Activated T-helper 2 cell treated with anti-CD3 and anti-CD28 coated beads, Interferon-gamma antibody, Interleukin-2, Interleukin-4, amounts not matched to agents 10 μg/mL and 5 μg/mL and 100 μg/mL, durations not matched to agents 14 hours and 24 hours and 36 hours (primary cell): ENCODE data around the gene OTUD5. TPM values are rescaled to one million over a fixed set of nuclear protein-coding genes. Genes with fewer than 3 reads are reported as not detected.

ENCODE experiments used
- DNase-seq: peaks from one replicate; pipeline ENCODE4 v3.0.0; 2021; ENCODE audit warnings: low spot score
- H3K27ac Mint-ChIP-seq: one replicate; pipeline ENCODE4 v1.8.0; 2021; ENCODE audit warnings: mixed read lengths
- H3K27me3 Mint-ChIP-seq: one replicate; pipeline ENCODE4 v1.8.0; 2021; ENCODE audit warnings: low read depth, mixed read lengths
- H3K36me3 Mint-ChIP-seq: one replicate; pipeline ENCODE4 v1.8.0; 2021; ENCODE audit warnings: low read depth, mixed read lengths
- H3K4me1 Mint-ChIP-seq: one replicate; pipeline ENCODE4 v1.8.0; 2021; ENCODE audit warnings: low read depth, mixed read lengths
- H3K4me3 Mint-ChIP-seq: one replicate; pipeline ENCODE4 v1.8.0; 2021; ENCODE audit warnings: low read depth, mild to moderate bottlenecking, moderate library complexity, mixed read lengths
- H3K9me3 Mint-ChIP-seq: one replicate; pipeline ENCODE4 v1.8.0; 2021; ENCODE audit warnings: mixed read lengths
- intact Hi-C: fragments of 100-400 bp; cut with micrococcal nuclease; formaldehyde crosslinking; loops from one replicate; pipeline ENCODE4 v1.15.1; 2023
- total RNA-seq: library from RNA; stranded (reverse); gene quantifications from 2 replicates; pipeline ENCODE4 v1.2.3, GENCODE V29; 2022

The OTUD5 gene
- total RNA-seq, 1 donor from 2014 or later = 77.9 TPM

DNA sequence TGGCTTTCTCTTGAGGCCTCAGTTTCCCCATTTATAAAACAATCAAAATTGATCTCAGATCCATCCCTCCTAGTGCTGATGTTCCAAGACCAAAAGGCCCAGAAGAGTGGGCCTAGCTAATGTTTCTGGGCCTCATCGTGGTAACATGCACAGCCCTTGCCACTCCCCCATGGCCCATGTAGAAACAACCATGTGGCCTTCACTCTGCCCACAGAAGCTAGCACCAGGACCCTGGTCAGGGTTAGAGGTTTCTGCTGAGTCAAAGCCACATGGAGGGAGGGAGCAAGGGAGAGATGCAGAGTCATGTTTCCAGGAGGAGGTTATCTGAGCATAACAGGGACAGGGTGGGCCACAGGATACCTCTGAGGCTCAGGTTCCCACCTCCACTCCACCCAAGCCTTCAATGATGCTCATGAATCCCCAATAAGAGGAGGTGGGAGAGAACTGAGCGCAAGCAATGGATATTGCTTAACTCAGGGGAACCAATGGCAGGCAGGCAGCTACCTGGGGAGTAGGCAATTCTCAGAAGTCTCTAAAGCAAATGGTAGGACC is 16.9 kb downstream of the OTUD5 start:
- H3K36me3 Mint-ChIP-seq = peaks cover 61% of the 10 kb centered on the region
- no peaks in the 10 kb centered on the region for H3K27me3 Mint-ChIP-seq
- intact Hi-C loops = no loop called here
- DNase-seq = no peak
- no peak overlapping the region for H3K4me3 Mint-ChIP-seq
- no peaks in the 10 kb centered on the region for H3K9me3 Mint-ChIP-seq
- peaks cover 71% of the 10 kb centered on the region for H3K4me1 Mint-ChIP-seq
- H3K27ac Mint-ChIP-seq = peak overlapping the region; percentile 99

DNA sequence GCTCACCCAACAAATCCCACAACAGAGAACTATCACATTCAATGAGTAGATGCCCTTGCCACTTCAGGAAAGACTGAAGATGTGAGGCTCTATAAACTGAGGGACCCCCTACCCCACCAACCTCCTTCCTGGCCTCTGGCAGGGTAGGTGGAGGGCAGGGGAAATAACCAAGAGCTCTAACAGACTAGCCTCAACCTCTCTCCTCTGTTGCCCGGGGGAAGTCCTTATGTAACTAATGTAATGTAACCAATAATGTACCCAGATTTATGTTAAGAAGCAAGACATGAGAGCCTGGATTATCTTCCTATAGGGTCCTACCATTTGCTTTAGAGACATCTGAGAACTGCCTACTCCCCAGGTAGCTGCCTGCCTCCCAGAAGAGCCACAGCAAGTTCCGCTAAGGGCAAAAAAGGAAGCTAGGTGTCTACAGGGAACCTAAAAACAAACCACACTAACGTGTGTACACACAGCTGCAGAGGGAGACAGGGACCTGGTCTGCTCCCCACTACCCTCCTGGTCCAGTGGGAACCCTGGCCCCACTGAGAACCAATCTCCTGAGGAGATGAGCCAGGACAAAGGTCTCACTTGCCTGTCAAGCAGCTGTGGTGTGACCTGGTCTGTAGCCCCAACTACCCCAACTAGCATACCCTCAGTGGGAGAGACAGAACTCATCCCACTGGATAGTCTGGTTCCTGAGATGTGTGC is 17.7 kb downstream of the OTUD5 start:
- Mint-ChIP-seq H3K4me3 (peak overlapping the region; percentile 40), H3K27ac (peak overlapping the region; percentile 99), H3K4me1 (peaks cover 79% of the 10 kb centered on the region), H3K9me3 (no peaks in the 10 kb centered on the region), H3K27me3 (no peaks in the 10 kb centered on the region), H3K36me3 (peaks cover 69% of the 10 kb centered on the region)
- intact Hi-C loops = loop anchor here (5.0 to 10.0 kb wide), 3 partner anchors 225 to 1277 kb away; no protein-coding TSS in a partner anchor
- DNase-seq = no peak

DNA sequence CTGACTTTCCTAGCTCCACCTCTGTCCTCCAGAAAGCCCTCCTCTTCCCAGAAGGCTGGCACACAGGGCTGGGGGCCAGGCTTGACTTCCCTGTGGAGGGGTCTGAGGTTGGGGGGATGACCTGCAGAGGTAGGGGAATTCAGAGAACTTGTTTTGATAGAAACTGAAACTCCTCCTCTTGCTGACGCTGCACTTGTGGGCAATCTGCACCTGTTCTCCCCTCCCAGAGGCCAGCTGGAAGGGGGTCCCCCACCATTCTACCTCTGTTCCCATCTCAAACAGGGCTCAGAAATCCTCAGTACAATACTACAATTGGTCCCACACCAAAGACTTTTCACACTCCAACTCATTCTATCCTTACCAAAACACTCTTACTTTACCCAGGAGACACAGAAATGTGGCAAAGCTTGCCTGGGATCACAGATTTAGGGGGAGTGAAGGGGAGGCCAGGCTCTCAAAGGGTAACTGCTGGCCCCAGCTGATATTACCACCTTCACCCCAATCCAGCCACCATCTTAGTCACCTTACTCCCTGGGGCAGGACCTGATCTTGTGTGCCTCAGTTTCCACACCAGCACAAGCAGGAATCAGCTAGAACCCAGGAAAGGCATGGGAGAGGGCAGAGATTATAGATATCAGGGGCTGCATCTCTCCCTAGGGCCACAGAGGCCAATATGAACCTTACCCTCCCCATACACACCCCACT is 18.5 kb downstream of the OTUD5 start:
- peaks cover 80% of the 10 kb centered on the region for H3K4me1 Mint-ChIP-seq
- H3K27me3 Mint-ChIP-seq = no peaks in the 10 kb centered on the region
- intact Hi-C loops = loop anchor here (5.0 to 10.0 kb wide), 3 partner anchors 224 to 1277 kb away; no protein-coding TSS in a partner anchor
- H3K9me3 Mint-ChIP-seq = no peaks in the 10 kb centered on the region
- H3K36me3 Mint-ChIP-seq = peaks cover 73% of the 10 kb centered on the region
- peak; percentile 69 for DNase-seq
- H3K4me3 Mint-ChIP-seq = peak overlapping the region; percentile 71
- peak overlapping the region; percentile 99 for H3K27ac Mint-ChIP-seq

DNA sequence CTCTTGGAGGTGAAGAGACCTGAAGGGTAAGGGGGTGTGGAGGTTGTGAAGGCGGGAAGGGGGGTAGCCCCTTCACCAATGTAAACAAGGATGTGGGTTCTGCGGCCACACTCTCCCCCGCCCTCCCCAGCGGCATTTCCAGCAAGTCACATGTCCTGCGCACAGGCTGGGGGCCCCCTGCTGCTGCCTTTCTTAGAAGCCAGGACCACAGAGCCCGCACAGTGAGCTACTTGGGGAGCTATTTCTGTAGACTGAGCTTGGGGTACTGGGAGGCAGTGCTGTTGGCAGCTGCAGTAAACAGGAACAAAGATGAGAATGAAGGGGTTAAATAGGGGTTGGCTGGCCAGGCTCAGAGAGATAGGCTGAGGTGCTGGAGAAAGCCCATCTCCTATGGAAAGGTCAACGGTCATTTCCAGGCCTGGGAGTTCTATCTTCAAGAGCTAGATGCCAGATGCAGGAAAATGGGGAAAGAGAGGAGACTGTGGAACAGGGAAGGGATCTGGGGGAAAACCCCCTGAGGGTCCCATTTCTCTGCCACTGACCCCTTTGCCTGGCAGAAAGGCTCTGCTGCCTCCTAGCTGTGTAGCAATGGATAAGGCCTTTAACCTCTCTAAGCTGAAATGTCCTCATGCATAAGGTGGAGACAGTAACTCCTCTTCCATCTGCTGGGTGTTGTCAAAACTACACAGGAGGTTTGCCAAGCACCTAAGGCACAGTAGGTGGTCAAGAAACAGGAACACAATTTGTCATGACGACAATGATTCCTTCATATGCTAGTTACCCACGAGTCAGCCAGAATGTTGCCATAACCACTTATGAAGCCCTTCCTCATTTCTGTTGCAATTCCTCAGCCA is 20.1 kb downstream of the OTUD5 start:
- intact Hi-C loops = loop anchor here (1.0 to 10.0 kb wide), 4 partner anchors 18 to 1275 kb away; partner anchors contain the start of gene PIM2
- Mint-ChIP-seq H3K36me3 (peaks cover 68% of the 10 kb centered on the region), H3K4me1 (peaks cover 71% of the 10 kb centered on the region), H3K27ac (peak overlapping the region; percentile 99), H3K4me3 (peak overlapping the region; percentile 71), H3K9me3 (no peaks in the 10 kb centered on the region), H3K27me3 (no peaks in the 10 kb centered on the region)
- peak; percentile 87 for DNase-seq

DNA sequence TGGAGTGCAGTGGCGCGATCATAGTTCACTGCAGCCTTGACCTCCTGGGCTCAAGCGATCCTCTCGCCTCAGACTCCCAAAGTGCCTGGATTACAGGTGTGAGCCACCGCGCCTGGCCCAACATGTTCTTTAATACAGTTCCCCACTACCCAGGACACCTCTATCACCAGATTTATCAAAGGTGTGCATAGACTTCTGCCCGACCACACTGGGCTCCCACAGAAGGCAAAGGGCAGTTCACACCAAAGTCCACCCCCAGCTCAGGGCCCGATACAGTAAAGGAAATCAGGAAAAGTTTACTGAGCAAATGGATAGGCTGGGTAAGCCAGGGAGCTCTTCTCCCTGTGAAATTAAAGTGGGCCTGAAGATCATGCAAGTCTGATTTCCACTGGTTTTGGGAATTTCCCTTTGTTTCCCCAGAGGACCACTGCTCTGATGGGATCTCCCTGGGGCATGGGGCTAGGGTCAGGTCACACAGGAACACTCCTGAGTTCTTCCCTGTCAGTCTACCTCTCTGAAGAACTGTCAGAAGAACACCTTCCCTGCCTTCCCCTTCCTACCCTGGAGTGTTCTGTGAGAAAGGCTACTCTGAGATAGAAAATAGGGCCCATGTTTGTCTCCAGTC is 20.9 kb downstream of the OTUD5 start:
- no peak for DNase-seq
- peak overlapping the region; percentile 71 for H3K4me3 Mint-ChIP-seq
- H3K27ac Mint-ChIP-seq = peak overlapping the region; percentile 99
- peaks cover 60% of the 10 kb centered on the region for H3K36me3 Mint-ChIP-seq
- peaks cover 64% of the 10 kb centered on the region for H3K4me1 Mint-ChIP-seq
- H3K9me3 Mint-ChIP-seq = no peaks in the 10 kb centered on the region
- intact Hi-C loops = loop anchor here (1.0 to 10.0 kb wide), 4 partner anchors 17 to 1274 kb away; partner anchors contain the start of gene PIM2
- no peaks in the 10 kb centered on the region for H3K27me3 Mint-ChIP-seq

DNA sequence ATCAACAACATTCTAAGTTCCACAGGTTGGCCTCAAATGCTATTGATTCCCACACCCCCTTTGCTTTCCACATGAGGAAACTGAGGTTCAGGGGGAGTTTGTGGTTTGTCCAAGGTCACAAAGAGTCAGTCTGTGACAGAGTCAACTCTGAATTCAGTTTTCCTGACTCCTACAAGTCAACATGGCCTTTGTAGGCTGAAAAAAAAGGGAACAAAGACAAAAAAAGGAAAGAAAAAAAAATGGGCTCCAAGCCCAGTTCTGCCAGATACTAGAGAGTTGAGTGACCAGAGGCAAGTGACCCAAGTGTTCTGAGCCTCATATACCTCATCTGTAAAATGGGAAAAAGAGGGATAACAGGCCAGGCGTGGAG is 22.1 kb downstream of the OTUD5 start:
- intact Hi-C loops = loop anchor here (5.0 to 10.0 kb wide), 3 partner anchors 220 to 1273 kb away; no protein-coding TSS in a partner anchor
- Mint-ChIP-seq H3K27me3 (no peaks in the 10 kb centered on the region), H3K4me1 (peaks cover 56% of the 10 kb centered on the region), H3K4me3 (peak overlapping the region; percentile 42), H3K27ac (peak overlapping the region; percentile 99), H3K9me3 (no peaks in the 10 kb centered on the region), H3K36me3 (peaks cover 61% of the 10 kb centered on the region)
- DNase-seq = no peak

DNA sequence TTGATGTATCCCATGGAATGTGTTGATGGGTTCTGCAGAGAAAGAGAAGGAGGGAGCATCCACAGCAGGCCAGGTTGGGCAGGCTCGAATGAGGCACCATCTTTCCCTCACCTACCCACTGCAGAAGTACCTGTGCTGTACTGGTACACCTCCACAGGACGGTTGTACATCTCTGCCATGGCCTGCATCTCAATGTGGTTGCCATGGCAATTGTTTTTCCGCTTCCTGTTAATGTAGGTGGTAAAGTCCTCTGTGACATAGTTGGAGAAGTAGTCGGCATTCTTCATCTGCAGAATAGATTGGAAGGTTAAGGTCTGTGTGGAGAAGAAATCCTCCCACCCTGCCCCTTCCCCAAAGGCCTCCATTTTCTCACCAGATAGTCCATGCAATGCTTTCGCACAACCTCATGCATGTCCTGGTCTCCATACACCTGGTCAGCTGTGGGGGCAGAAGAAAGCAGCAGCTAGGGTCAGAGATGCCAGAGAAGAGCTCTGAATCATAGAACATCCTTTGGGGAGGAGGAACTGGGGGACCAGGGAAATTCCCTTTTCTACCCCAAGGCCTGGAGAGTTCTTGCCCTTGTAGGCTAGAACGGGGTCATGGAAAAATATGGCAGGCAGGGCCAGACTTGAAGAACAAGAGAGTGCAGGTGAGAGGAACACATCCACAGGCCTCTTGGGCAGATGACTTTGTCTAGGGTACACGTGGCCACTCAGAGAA is 22.7 kb downstream of the OTUD5 start:
- intact Hi-C loops = loop anchor here (5.0 to 10.0 kb wide), 3 partner anchors 220 to 1272 kb away; no protein-coding TSS in a partner anchor
- Mint-ChIP-seq H3K4me1 (peaks cover 52% of the 10 kb centered on the region), H3K36me3 (peaks cover 61% of the 10 kb centered on the region), H3K4me3 (peak overlapping the region; percentile 42), H3K27ac (peak overlapping the region; percentile 99), H3K27me3 (no peaks in the 10 kb centered on the region), H3K9me3 (no peaks in the 10 kb centered on the region)
- no peak for DNase-seq

DNA sequence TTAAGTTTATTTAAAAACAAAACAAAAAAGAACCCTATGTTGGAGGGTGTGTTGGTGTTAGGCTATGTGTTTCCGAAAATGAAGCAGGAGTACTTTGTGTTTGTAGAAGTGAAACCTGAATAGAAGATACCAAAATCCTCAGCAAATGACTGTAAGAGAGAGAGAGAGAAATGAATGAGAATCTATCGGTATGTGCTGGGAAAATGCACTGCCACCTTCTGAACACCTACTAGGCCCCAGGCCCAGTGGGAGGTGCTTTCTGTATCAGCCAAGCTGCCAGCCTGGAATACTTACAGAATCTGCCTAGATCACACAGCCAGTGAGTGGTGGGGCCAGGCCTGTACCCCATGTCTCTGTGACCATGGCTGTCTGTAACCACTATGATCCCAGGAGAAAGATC is 23.6 kb downstream of the OTUD5 start:
- H3K27ac Mint-ChIP-seq = peak overlapping the region; percentile 99
- H3K9me3 Mint-ChIP-seq = no peaks in the 10 kb centered on the region
- intact Hi-C loops = loop anchor here (10.0 kb wide), 1 partner anchor 219 kb away; no protein-coding TSS in a partner anchor
- peaks cover 61% of the 10 kb centered on the region for H3K36me3 Mint-ChIP-seq
- DNase-seq = no peak
- peaks cover 42% of the 10 kb centered on the region for H3K4me1 Mint-ChIP-seq
- H3K4me3 Mint-ChIP-seq = peak overlapping the region; percentile 52
- H3K27me3 Mint-ChIP-seq = no peaks in the 10 kb centered on the region

DNA sequence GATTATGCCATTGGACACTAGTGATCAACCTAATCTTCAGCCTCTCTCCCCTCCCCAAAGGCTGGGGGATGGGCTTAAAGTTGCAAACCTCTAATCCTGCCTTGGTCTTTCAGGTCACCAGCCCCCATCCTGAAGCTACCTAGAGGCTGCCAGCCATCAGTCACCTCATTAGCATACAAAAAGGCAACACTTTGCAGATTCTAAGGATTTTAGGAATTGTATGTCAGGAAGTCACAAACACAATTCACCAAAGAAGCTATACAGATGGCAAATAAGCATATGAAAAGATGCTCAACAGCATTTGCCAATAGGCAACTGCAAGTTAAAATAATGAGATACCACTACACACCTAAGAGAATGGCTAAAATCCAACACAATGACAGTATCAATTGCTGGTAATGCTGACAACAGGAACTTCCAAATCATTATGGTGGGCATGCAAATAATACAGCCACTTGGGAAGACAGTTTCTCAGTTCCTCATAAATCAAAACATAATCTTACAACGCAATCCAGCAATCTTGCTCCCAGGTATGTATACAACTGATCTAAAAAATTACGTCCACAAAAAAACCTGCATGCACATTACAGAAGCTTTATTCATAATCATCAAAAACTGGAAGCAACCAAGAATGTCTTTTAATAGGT is 29.5 kb downstream of the OTUD5 start:
- Mint-ChIP-seq H3K36me3 (peaks cover 49% of the 10 kb centered on the region), H3K4me3 (no peak overlapping the region), H3K4me1 (peaks cover 16% of the 10 kb centered on the region), H3K27me3 (no peaks in the 10 kb centered on the region), H3K27ac (no peak overlapping the region), H3K9me3 (no peaks in the 10 kb centered on the region)
- intact Hi-C loops = no loop called here
- no peak for DNase-seq

DNA sequence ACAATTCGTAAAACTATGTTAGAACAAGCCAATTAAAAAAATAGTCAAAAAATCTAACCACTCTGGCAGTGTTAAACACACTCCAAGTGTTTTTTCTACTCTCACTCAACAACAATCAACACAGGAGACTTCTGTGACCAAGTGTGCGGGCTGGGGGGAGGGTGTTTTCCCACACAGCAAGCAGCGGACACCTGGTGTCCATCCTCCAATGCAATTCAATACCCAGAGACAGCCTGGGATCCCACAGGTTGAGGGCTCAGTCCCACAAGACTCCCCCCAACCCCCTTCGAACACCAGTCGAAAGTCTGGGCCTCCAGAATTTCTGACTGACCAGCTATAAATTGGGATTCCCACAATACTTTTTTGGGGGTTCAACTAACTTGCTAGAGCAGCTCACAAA is 30.3 kb downstream of the OTUD5 start:
- Mint-ChIP-seq H3K27ac (no peak overlapping the region), H3K4me1 (peaks cover 15% of the 10 kb centered on the region), H3K36me3 (peaks cover 50% of the 10 kb centered on the region), H3K27me3 (no peaks in the 10 kb centered on the region), H3K4me3 (no peak overlapping the region), H3K9me3 (no peaks in the 10 kb centered on the region)
- intact Hi-C loops = no loop called here
- no peak for DNase-seq

DNA sequence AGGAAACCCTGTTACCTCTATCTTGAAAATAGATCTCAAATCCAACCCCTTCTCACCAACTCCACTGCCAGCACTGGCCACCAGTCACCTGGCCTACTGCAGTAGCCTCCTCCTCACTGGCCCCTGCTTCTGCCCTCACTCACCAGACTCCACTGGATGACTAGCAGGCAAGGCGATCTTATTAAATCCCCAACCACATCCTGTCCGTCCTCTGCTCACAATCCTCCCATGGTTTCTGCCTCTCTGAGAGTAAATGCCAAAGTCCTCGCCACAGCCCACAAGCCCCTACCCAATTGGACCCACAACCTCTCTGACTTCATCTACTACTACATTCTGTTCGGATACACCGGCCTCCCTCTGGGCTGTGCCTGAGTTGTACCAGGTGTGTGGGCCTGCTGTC is 33.1 kb downstream of the OTUD5 start:
- H3K4me1 Mint-ChIP-seq = peaks cover 34% of the 10 kb centered on the region
- peak overlapping the region; percentile 73 for H3K27ac Mint-ChIP-seq
- intact Hi-C loops = no loop called here
- no peaks in the 10 kb centered on the region for H3K9me3 Mint-ChIP-seq
- peaks cover 46% of the 10 kb centered on the region for H3K36me3 Mint-ChIP-seq
- no peaks in the 10 kb centered on the region for H3K27me3 Mint-ChIP-seq
- no peak for DNase-seq
- H3K4me3 Mint-ChIP-seq = no peak overlapping the region
